Measurements from ENCODE around the gene ZMAT2. TPM values are rescaled to one million over a fixed set of nuclear protein-coding genes. Genes with fewer than 3 reads are reported as not detected.

Gene ZMAT2, protein sequence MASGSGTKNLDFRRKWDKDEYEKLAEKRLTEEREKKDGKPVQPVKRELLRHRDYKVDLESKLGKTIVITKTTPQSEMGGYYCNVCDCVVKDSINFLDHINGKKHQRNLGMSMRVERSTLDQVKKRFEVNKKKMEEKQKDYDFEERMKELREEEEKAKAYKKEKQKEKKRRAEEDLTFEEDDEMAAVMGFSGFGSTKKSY
- 49.7 and 59.4 TPM in 2 replicates for total RNA-seq

GRCh38 chr5:140700177-140701144, at the start of gene ZMAT2:
Gene ZMAT2, plus strand, starts transcription at chr5:140700447. Its CDS starts 14 bp downstream, at chr5:140700461.

GRCh38 chr5:140664359-140665119, 35.7 kb upstream of the ZMAT2 start, which contains the start of gene WDR55:
Gene WDR55, plus strand, starts transcription at chr5:140664904. Its CDS starts 9 bp downstream, at chr5:140664913.

GRCh38 chr5:140673187-140673976, 26.9 kb upstream of the ZMAT2 start, which contains the start of gene DND1:
Gene DND1, minus strand, starts transcription at chr5:140673576. Its CDS starts 34 bp downstream, at chr5:140673542.

DNA sequence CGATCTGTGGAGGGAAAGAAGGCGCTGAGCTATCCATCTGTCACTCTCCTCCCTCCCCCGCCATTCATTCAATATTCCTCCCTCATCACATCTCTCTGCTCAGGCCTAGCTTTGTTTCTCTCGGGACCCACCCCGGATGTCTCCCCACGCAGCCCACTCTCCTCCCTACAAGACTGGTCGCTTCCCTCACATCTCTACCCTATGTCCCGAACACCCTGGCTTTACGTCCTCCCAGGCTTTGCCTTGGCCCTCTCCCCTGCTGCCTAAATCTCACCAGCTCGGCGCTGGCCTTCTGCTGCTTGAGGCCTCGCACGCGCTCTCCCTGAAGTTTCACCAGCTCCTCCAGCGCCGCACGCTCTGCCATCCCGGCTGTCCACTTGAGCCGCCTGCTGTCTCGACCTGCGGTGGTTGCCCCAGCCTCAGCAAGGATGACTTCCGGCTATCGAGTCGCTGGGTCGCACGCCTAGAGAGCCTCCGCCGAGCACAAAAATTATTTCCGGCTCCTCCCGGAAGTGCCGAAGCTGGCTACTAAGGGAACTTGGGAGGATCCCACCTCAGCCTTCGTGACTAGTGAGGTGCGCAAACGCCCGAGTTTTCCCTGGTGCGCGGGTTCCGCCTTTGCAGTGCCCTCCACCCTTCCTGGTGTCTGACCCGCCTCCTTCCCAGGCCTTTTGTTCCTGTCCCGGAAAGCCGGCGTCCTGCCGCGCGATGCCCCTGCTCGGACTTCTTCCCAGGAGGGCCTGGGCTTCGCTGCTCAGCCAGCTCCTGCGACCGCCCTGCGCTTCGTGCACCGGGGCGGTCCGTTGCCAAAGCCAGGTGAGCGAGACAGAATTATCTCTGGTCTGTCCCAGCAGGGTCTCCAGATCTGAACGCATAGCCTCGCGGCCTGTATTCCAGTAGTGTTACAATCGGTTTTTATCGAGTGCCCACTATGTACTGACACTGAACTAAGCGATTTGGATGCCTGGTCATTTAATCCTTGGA, 9.0 kb upstream of the ZMAT2 start, which contains the start of the genes HARS1 and HARS2:
Gene HARS1, minus strand, starts transcription at position 430 of the 984 bp plus-strand sequence. Its CDS starts 66 bp downstream, at position 364.
Gene HARS2, plus strand, starts transcription at position 515 of the 984 bp plus-strand sequence. Its CDS starts 194 bp downstream, at position 709.

Other genes with a start within 250 kb of the ZMAT2 start
- gene EIF4EBP3, start 152.8 kb upstream of the ZMAT2 start, total RNA-seq, result 0.32 TPM in 1 of 2 replicates, not detected in the other
- gene SRA1, start 143.0 kb upstream of the ZMAT2 start, total RNA-seq, result 25.2 and 31.5 TPM in 2 replicates
- gene APBB3, start 135.8 kb upstream of the ZMAT2 start, total RNA-seq, result 3.9 and 13.4 TPM in 2 replicates
- gene SLC35A4, start 135.6 kb upstream of the ZMAT2 start, total RNA-seq, result 10.7 and 39.7 TPM in 2 replicates
- 1.2 and 1.6 TPM in 2 replicates for gene CD14, start 67.3 kb upstream of the ZMAT2 start, total RNA-seq
- gene TMCO6, start 61.0 kb upstream of the ZMAT2 start, total RNA-seq, result 13.4 and 18.2 TPM in 2 replicates
- gene NDUFA2, start 52.8 kb upstream of the ZMAT2 start, total RNA-seq, result 44.2 and 53.6 TPM in 2 replicates
- 98.4 and 109 TPM in 2 replicates for gene IK, start 52.6 kb upstream of the ZMAT2 start, total RNA-seq
- 29.9 and 31.8 TPM in 2 replicates for gene WDR55, start 35.5 kb upstream of the ZMAT2 start, total RNA-seq
- gene DND1, start 26.9 kb upstream of the ZMAT2 start, total RNA-seq, result 0.15 TPM in 1 of 2 replicates, not detected in the other
- 81.9 and 89.5 TPM in 2 replicates for gene HARS1, start 9.1 kb upstream of the ZMAT2 start, total RNA-seq
- gene HARS2, start 9.0 kb upstream of the ZMAT2 start, total RNA-seq, result 31.8 and 40.9 TPM in 2 replicates
- gene PCDHA1, start 85.7 kb downstream of the ZMAT2 start, total RNA-seq, result 0.32 TPM in 1 of 2 replicates, not detected in the other
- gene PCDHA2, start 94.4 kb downstream of the ZMAT2 start, total RNA-seq, result 0.15 TPM in 1 of 2 replicates, not detected in the other
- gene PCDHA3, start 100.6 kb downstream of the ZMAT2 start, total RNA-seq, result under 0.01 and 0.32 TPM in 2 replicates
- 0.32 and 0.61 TPM in 2 replicates for gene PCDHA4, start 106.6 kb downstream of the ZMAT2 start, total RNA-seq
- not detected in 2 replicates for gene PCDHA5, start 121.2 kb downstream of the ZMAT2 start, total RNA-seq
- under 0.01 and 0.15 TPM in 2 replicates for gene PCDHA6, start 127.5 kb downstream of the ZMAT2 start, total RNA-seq
- gene PCDHA7, start 133.8 kb downstream of the ZMAT2 start, total RNA-seq, result 0.15 and 0.32 TPM in 2 replicates
- gene PCDHA8, start 140.7 kb downstream of the ZMAT2 start, total RNA-seq, result 0.15 TPM in 1 of 2 replicates, not detected in the other
- gene PCDHA9, start 147.9 kb downstream of the ZMAT2 start, total RNA-seq, result under 0.01 and 0.15 TPM in 2 replicates
- under 0.01 and 0.15 TPM in 2 replicates for gene PCDHA10, start 155.4 kb downstream of the ZMAT2 start, total RNA-seq
- under 0.01 TPM in 1 of 2 replicates, not detected in the other for gene PCDHA11, start 168.5 kb downstream of the ZMAT2 start, total RNA-seq
- not detected in 2 replicates for gene PCDHA12, start 174.9 kb downstream of the ZMAT2 start, total RNA-seq
- gene PCDHA13, start 181.7 kb downstream of the ZMAT2 start, total RNA-seq, result 0.15 TPM in 1 of 2 replicates, not detected in the other
- under 0.01 TPM in 1 of 2 replicates, not detected in the other for gene PCDHAC1, start 225.9 kb downstream of the ZMAT2 start, total RNA-seq

Measured in epithelial cell of umbilical artery (primary cell).